HEK293T (cell line): ENCODE data around the gene DLEC1.

ENCODE experiments used
- CTCF ChIA-PET: fragments of 350-600 bp; formaldehyde crosslinking; extraction: SDS; loops from one replicate; lab custom pipeline; 2021; ENCODE audit warnings: antibody characterized with exemption, inconsistent platforms; lab: Yijun Ruan, JAX
- POLR2A ChIA-PET: fragments of 350-600 bp; formaldehyde crosslinking; extraction: SDS; loops from one replicate; lab custom pipeline; 2020; ENCODE audit warnings: antibody characterized with exemption, inconsistent platforms; lab: Yijun Ruan, JAX
- DNase-seq: peaks from one replicate; pipeline ENCODE4 v3.0.0; 2012; ENCODE audit warnings: mixed read lengths; ENCODE audit errors: extremely low spot score
- ARNT ChIP-seq: fragments of 450-650 bp; IDR thresholded peaks from 2 replicates; pipeline ENCODE4 v1.6.1; 2017; ENCODE audit warnings: mild to moderate bottlenecking
- BHLHE40 ChIP-seq: fragments of 450-650 bp; IDR thresholded peaks from 2 replicates; pipeline ENCODE4 v1.6.1; 2016; ENCODE audit warnings: mild to moderate bottlenecking, moderate library complexity, borderline replicate concordance
- CTBP1 ChIP-seq: fragments of 450-650 bp; IDR thresholded peaks from 2 replicates; pipeline ENCODE4 v1.6.1; 2016; ENCODE audit warnings: borderline replicate concordance
- ELF4 ChIP-seq: fragments of 450-650 bp; IDR thresholded peaks from 2 replicates; pipeline ENCODE4 v1.6.1; 2017; ENCODE audit warnings: antibody characterized with exemption
- FOXA1 ChIP-seq: fragments of 450-650 bp; IDR thresholded peaks from 2 replicates; pipeline ENCODE4 v1.6.1; 2016; ENCODE audit warnings: mild to moderate bottlenecking
- FOXK2 ChIP-seq: fragments of 450-650 bp; IDR thresholded peaks from 2 replicates; pipeline ENCODE4 v1.6.1; 2016; ENCODE audit warnings: mild to moderate bottlenecking
- FOXM1 ChIP-seq: fragments of 450-650 bp; IDR thresholded peaks from 2 replicates; pipeline ENCODE4 v1.6.1; 2017; ENCODE audit warnings: mild to moderate bottlenecking, borderline replicate concordance
- HDGF ChIP-seq: fragments of 450-650 bp; IDR thresholded peaks from 2 replicates; pipeline ENCODE4 v1.6.1; 2017; ENCODE audit warnings: antibody characterized with exemption, borderline replicate concordance
- L3MBTL2 ChIP-seq: fragments of 450-650 bp; conservative IDR thresholded peaks from 2 replicates; pipeline ENCODE4 v1.6.1; 2016; ENCODE audit warnings: mild to moderate bottlenecking
- LEF1 ChIP-seq: fragments of 450-650 bp; IDR thresholded peaks from 2 replicates; pipeline ENCODE4 v1.6.1; 2017; ENCODE audit warnings: mild to moderate bottlenecking, borderline replicate concordance
- NFRKB ChIP-seq: fragments of 450-650 bp; IDR thresholded peaks from 2 replicates; pipeline ENCODE4 v1.6.1; 2016; ENCODE audit warnings: mild to moderate bottlenecking, moderate library complexity
- SP1 ChIP-seq: fragments of 450-650 bp; IDR thresholded peaks from 2 replicates; pipeline ENCODE4 v1.6.1; 2017
- SUZ12 ChIP-seq: fragments of 450-650 bp; IDR thresholded peaks from 2 replicates; pipeline ENCODE4 v1.6.1; 2016; ENCODE audit warnings: mild to moderate bottlenecking
- TARDBP ChIP-seq: fragments of 450-650 bp; IDR thresholded peaks from 2 replicates; pipeline ENCODE4 v1.6.1; 2016
- ZNF384 ChIP-seq: fragments of 450-650 bp; IDR thresholded peaks from 2 replicates; pipeline ENCODE4 v1.6.1; 2016
- TF ChIP-seq, protein P1 (sequence below): fragments of 450-650 bp; IDR thresholded peaks from 2 replicates; pipeline ENCODE4 v1.6.1; 2016

DLEC1 gene

DNA sequence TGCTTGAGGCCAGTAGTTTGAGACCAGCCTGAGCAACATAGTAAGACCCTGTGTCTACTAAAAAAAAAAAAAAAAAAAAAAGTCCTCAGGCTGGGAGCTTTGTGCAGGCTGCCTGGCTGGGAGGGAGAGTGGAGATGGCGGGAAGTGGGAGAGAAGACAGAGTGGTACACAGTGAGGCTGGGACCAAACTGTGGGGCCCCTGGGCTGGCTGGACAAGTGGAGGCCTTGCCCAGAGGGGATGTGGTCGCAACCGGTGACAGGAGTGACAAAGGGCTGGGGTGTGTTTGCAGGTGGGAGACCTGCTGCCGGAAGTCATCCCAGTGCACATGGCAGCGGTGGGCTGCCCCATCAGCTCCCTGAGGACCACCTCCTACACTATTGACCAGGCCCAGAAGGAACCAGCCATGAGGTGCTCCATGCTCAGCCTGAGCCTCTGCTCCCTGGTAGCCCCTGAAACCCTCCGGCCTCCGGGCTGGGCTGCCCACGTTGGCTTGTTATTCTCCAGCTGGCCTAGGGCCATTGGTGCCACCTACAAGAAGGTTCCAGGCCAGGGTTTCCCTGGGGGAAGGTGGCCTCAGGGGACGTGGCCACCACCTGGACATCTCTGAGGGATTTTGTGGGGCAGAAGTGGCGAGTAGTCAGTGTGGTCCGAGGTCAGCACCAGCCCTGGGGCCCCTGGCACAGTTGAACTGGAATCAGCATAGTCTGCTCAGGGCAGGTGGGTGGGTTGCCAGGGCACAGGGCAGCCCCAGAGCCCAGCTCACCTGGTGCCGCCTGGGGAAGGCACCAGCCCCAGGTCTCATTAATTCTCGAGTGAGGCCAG lies 75.3 kb downstream of the DLEC1 start:
- ChIA-PET CTCF (no interaction called here), POLR2A (no interaction called here)
- TF ChIP-seq HDGF (no peak), FOXM1 (no peak), SUZ12 (no peak), ELF4 (no peak), ZNF384 (no peak), LEF1 (no peak), TARDBP (no peak), FOXK2 (no peak), FOXA1 (no peak), L3MBTL2 (no peak), ARNT (no peak), CTBP1 (no peak)
- TF ChIP-seq, protein P1, sequence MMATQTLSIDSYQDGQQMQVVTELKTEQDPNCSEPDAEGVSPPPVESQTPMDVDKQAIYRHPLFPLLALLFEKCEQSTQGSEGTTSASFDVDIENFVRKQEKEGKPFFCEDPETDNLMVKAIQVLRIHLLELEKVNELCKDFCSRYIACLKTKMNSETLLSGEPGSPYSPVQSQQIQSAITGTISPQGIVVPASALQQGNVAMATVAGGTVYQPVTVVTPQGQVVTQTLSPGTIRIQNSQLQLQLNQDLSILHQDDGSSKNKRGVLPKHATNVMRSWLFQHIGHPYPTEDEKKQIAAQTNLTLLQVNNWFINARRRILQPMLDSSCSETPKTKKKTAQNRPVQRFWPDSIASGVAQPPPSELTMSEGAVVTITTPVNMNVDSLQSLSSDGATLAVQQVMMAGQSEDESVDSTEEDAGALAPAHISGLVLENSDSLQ, result no peak
- no peak for DNase-seq

DNA sequence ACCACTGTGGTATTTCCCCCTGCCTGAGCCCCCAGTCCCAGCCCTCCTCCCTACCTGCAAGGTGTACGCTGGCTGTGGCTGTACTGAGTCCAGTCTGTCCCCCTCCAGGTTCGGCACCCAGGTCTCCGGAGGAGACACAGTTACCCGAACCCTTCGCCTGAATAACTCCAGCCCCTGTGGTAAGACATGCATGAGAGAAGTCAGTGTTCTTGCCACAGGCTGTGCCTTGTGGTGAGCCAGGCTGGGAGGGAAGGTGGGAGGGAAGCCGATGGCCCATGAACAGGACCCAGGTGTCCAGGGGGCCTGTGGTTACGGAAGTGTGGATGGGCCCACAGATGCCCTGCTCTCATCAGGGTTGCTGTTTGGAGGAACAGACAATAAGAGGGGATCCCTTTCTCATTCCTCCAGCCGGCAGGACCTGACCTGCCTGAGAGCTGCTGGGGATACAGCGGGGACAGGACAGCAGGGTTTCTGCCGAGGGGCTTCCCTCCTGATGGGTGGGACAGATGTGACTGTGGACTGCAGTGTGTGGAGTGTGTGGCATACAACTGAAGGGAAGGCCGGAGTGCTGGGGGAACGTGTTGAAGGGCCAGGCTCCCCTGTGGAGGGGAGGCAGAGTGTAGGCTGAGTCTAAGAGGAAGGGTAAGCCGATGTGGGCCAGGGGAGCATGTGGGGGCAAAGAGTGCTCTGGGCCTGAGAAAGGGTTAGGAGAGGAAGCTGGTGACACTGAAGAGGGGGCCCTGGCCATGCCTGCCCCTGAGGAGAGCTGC lies 76.1 kb downstream of the DLEC1 start:
- DNase-seq, result no peak
- POLR2A ChIA-PET, result no interaction called here
- CTCF ChIA-PET, result no interaction called here

DNA sequence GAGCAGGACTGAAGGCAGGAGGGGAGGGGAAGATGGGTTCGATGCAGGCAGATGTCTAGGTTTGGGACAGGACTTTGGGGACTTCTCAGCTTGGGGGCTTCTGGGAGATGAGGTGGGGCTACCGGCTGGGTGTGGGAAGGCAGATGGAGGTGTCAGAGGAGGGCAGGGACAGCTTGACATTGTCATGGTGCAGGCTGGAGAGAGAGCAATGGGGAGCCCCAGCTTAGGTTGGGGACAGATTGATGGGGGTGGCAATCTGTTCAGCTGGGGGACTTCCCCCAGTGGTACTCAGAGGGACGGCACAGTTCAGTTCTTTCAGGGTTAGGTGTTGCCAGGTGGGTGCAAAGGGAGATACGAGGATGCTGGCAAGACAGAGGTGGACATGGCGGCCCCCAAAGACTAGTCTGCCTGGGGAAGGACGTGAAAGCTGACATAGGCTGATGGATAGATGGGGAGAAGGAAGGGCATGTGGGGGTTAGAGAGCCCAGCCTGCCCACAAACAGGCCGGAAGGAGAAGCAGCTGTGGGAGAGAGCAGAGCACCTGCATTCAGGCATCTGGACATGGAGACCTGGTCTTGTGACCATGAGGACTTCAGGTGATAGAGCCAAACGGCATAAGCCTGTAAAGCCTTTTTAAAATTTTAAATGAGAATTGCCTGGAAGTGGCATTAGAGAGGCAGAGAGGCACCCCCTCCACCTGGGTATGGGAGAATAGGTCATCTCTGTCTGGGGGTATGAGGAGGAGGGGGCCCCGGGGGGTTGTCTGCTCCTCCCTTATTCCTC lies 76.8 kb downstream of the DLEC1 start:
- DNase-seq, result no peak
- CTCF ChIA-PET, result interaction anchor here (1.3 kb wide), 1 partner anchor 183 kb away, joined by 4 read pairs; no protein-coding TSS in a partner anchor
- no peak for TF ChIP-seq ZNF384
- TF ChIP-seq ARNT, result no peak
- TF ChIP-seq LEF1, result no peak
- TF ChIP-seq SP1, result no peak
- TF ChIP-seq NFRKB, result no peak
- no peak for TF ChIP-seq FOXM1
- no peak for TF ChIP-seq TARDBP
- no peak for TF ChIP-seq FOXK2
- TF ChIP-seq, protein P1, result no peak
- no peak for TF ChIP-seq ELF4
- no peak for TF ChIP-seq HDGF
- no peak for TF ChIP-seq BHLHE40
- POLR2A ChIA-PET, result no interaction called here

More for the DNA sequence above, 76.1 kb downstream of the DLEC1 start:
- TF ChIP-seq ELF4 (no peak), BHLHE40 (no peak), ZNF384 (no peak), LEF1 (no peak), ARNT (no peak), SUZ12 (no peak), CTBP1 (no peak), TARDBP (no peak), FOXK2 (no peak), NFRKB (no peak), HDGF (no peak), L3MBTL2 (no peak), FOXA1 (no peak), SP1 (no peak), FOXM1 (no peak)
- TF ChIP-seq, protein P1, result no peak

DNA sequence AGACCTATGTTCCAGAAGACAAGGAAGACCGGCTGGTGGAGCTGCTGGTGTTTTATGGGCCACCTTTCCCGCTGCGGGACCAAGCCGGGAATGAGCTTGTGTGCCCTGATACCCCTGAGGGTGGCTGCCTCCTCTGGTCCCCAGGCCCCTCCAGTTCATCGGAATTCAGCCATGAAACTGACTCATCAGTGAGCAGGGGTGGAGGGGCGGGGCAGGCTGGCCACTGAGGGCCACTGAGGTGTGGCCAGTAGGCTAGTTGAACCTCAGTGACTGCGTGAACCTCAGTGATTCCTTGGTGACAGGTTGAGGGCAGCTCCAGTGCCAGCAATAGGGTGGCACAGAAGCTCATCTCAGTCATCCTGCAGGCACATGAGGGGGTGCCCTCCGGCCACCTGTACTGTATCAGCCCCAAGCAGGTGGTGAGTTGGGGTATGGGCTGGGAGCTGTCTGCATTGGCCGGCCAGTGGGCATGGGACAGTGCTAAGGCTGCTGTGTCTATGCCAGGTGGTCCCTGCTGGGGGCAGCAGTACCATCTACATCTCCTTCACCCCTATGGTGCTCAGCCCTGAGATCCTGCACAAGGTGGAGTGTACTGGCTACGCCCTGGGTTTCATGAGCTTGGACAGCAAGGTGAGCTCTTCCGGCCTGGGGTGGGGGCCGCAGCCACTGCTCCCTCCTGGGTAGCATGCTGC lies 77.6 kb downstream of the DLEC1 start:
- ChIA-PET CTCF (interaction anchor here (1.3 kb wide), 1 partner anchor 182 kb away, joined by 4 read pairs; no protein-coding TSS in a partner anchor), POLR2A (interaction anchor here (1.4 kb wide), 1 partner anchor 21 kb away, joined by 3 read pairs; the partner anchor contains the start of gene ACAA1)
- DNase-seq, result no peak
- TF ChIP-seq ELF4 (no peak), NFRKB (no peak), LEF1 (no peak), TARDBP (no peak), L3MBTL2 (no peak), FOXK2 (no peak), FOXM1 (no peak), ARNT (no peak), HDGF (no peak), SUZ12 (no peak), ZNF384 (no peak), SP1 (no peak), FOXA1 (no peak), BHLHE40 (no peak), CTBP1 (no peak)
- TF ChIP-seq, protein P1, result no peak
